UCSD-AML1 (cell line): Measurements from ENCODE around the gene RIT1.

Experiments
- DNase-seq: peaks from one replicate; lab custom pipeline; 2025; ENCODE audit not compliant: unreplicated experiment; lab: John Stamatoyannopoulos, UW

The RIT1 gene

DNA sequence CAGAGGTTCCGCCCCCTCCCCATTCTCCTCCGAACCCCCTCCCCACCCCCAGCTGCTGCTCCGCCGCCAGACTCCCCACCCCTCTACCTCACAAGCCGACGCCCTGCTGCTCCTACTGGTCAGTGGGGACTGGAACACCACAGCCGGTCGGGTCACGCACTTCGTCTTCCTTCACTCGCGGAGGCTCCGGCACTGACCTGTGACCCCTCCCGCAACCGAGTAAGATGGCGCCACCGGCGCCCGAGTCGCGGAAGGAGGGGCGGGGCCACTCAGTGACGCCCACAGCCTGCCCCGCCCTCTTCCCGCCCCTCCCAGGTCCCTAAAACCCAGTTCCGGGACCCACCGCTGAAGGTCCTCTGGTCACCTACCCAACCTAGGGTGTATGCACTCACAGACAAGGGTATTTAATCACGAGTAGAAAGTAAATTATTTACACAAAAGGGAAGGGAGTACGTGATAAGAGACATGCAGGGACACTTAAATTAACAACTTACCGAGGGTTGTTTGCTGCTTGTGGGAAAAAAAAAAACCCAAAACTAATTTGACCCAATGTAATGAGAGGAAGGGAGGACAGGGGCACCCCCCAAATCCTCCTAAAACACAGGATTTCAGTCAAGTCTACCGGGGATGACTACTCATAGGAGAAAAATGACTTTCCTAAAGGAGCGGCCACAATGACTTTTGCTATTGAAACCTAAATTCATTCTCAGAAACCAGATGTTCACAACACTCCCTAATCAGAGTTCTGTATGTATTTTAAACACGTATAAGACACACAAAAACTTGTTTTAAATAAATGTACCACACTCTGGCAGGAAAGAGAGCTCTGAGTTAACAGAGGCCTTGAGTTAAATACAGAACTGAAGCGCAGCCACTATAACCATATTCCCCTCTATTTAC, at the start of gene RIT1:
RIT1 (minus strand) TSS at position 194 of the 900 bp plus-strand sequence. CDS start 588 bp downstream, outside the sequence.
- DNase-seq, result peak; percentile 91

- DNase-seq, result no peak
These were observed 49.1 kb upstream of the RIT1 start for GRCh38 chr1:155960081-155960745.

GRCh38 chr1:155957411-155957915, 46.3 kb upstream of the RIT1 start:
- no peak for DNase-seq

DNA sequence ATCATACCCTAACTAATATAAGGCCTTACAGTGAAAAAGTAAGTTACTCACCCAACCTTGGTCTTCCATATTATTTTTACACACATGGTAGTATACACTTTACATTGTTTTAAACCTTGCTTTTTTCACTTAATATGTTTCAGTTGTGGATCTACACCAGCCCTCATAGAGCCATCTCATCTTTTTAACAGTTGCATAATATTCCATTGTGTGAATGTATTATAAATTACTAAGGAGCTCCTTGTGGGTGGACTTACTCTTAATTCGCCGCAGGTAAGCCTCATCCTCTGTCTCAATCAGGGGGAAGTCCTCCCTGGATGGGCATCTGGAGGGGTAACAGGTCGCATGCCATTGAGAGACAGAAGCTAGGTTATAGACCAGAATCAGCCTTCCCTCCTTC, 43.5 kb upstream of the RIT1 start:
- no peak for DNase-seq

GRCh38 chr1:155952505-155952890, 41.3 kb upstream of the RIT1 start:
- DNase-seq, result no peak

DNA sequence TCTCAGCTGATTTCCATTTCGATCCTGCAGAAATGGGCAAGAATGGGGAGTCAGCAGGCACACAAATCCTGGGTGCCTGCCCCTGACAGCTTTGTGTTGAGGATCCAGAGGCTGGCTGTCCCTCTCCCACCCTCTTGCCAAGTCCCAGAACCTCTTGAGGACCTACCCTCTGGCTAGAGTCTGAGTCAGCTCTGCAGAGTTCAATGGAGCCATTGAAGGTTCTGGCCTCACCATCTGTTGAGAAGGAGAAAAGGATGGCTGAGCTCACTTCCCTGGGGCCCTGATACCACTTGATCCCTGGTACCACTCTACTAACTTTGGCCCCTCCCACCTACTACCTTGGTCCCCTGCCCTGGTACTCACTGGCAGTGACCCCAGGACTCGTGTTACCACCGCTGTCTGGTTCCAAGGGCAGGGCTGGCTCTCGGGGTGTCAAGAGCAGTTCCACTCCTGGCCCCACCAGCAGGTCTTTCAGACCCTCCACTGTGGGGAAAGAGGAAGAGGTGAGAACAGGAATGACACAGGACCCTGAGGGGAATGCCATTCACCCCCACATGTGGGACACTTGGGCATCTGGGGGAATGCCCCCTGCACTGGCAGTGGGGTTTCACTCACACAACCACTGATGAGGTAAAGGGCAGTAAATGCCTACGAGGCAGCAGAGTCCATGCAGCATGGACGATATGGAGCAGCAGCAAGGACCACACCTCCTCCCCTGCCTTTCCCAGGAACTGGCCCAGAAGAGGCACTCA, 40.8 kb upstream of the RIT1 start:
- DNase-seq, result no peak

- no peak for DNase-seq
These were observed 39.7 kb upstream of the RIT1 start for GRCh38 chr1:155950829-155951228.

GRCh38 chr1:155947741-155948140, 36.6 kb upstream of the RIT1 start:
- no peak for DNase-seq

GRCh38 chr1:155947292-155947691, 36.1 kb upstream of the RIT1 start:
- DNase-seq, result no peak

- DNase-seq, result no peak
These were observed 35.6 kb upstream of the RIT1 start for GRCh38 chr1:155946633-155947219.

DNA sequence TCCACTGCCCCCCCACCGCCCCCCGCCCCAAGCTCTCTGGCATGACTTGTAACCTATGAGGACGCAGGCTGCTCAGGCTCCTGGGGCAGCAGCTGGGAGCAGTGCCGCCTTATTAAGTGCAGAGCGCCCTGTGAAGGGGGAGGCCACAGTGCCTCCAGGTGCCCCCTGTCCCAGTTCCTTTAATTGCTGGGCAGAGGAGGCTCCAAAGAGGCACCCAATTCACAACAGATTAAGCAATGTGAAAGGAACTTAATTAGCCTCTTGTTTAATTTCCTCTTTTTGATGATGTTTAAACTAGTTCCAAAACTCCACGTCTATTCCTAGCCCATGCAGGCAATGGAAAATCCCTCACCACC, 33.3 kb upstream of the RIT1 start:
- DNase-seq, result no peak

DNA sequence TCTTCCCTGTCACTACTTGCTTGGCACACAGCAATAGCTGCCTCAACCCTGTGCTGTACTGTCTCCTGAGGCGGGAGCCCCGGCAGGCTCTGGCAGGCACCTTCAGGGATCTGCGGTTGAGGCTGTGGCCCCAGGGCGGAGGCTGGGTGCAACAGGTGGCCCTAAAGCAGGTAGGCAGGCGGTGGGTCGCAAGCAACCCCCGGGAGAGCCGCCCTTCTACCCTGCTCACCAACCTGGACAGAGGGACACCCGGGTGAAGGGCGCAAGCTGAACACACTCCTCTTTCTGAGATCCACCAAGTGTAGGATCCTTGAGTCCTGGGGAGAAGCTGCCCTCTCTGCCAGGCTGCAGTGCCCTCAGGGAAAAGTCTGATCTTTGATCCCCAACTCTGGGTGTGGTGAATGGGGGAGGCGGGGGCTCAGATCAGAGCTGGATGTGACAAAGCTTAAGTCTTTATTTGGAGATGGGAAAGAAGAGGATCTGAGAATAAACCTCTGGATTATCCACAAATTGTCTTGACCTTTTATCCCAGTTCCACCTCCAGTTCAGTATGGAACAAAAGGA, 31.5 kb upstream of the RIT1 start:
- no peak for DNase-seq

DNA sequence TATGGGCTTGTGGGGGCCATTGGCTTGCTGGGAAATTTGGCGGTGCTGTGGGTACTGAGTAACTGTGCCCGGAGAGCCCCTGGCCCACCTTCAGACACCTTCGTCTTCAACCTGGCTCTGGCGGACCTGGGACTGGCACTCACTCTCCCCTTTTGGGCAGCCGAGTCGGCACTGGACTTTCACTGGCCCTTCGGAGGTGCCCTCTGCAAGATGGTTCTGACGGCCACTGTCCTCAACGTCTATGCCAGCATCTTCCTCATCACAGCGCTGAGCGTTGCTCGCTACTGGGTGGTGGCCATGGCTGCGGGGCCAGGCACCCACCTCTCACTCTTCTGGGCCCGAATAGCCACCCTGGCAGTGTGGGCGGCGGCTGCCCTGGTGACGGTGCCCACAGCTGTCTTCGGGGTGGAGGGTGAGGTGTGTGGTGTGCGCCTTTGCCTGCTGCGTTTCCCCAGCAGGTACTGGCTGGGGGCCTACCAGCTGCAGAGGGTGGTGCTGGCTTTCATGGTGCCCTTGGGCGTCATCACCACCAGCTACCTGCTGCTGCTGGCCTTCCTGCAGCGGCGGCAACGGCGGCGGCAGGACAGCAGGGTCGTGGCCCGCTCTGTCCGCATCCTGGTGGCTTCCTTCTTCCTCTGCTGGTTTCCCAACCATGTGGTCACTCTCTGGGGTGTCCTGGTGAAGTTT, 30.8 kb upstream of the RIT1 start:
- no peak for DNase-seq

GRCh38 chr1:155940993-155941844, 30.1 kb upstream of the RIT1 start, which contains the start of gene RXFP4:
TSS of gene RXFP4 (plus strand) at chr1:155941638. CDS start at chr1:155941710, 72 bp downstream.
- DNase-seq, result peak; percentile 73

- DNase-seq, result peak; percentile 61
These were observed 29.4 kb upstream of the RIT1 start for GRCh38 chr1:155940482-155940992.

DNA sequence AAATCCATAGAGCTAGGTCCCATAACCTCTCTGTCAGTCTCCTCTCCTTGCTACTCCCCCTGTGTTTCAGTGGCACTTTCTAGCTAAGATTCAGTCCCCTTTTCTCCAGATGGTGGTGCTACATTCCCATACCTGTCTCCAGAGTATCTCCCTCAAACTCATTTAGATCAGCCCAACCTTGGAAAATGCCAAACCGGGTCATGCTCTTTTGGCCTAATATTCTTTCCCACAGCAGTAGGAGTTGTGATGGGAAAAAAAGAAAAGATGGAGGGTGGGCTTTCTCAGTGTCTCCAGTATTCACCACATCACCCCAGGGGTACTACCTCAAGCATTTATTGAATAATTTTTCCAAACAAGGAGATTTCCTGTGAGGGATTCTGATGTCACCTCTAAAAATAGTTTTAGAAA, 27.1 kb upstream of the RIT1 start:
- DNase-seq, result no peak

GRCh38 chr1:155934936-155935590, 23.9 kb upstream of the RIT1 start:
- no peak for DNase-seq
